Esophagus muscularis mucosa (tissue), 4 donors: ENCODE measurements around the gene SLC4A4. TPM values are rescaled to one million over a fixed set of nuclear protein-coding genes. Genes with fewer than 3 reads are reported as not detected.

Experiments
- DNase-seq: peaks from one replicate; pipeline ENCODE4 v3.0.0-alpha.2; 2017; ENCODE audit errors: extremely low spot score
- H3K27ac ChIP-seq, 4 donors: fragments of 200-600 bp; sonication (generic); replicated peaks in 1 of 4; 1 replicate in 3 of 4; 2 replicates in 1 of 4; pipeline ENCODE4 v1.5.1; 2016 to 2019; ENCODE audit warnings: mild to moderate bottlenecking in 1 of 4
- H3K27me3 ChIP-seq, 4 donors: fragments of 200-600 bp; sonication (generic); one replicate each; pipeline versions ENCODE4 v1.5.1 to v1.6.0; 2016 to 2019
- H3K36me3 ChIP-seq, 4 donors: fragments of 200-600 bp; sonication (generic); one replicate each; pipeline ENCODE4 v1.5.1; 2016 to 2019
- H3K4me1 ChIP-seq, 4 donors: fragments of 200-600 bp; sonication (generic); one replicate each; pipeline ENCODE4 v1.5.1; 2016 to 2019
- H3K4me3 ChIP-seq, 4 donors: fragments of 200-600 bp; sonication (generic); 1 replicate in 2 of 4; 2 replicates in 2 of 4; pipeline ENCODE4 v1.5.1; 2016 to 2019; ENCODE audit warnings: mild to moderate bottlenecking in 4 of 4, moderate library complexity in 1 of 4
- H3K9me3 ChIP-seq, 4 donors: fragments of 200-600 bp; sonication (generic); 1 replicate in 3 of 4; 2 replicates in 1 of 4; pipeline ENCODE4 v1.5.1; 2016 to 2019
- CTCF ChIP-seq, 3 experiments: fragments of 200-600 bp in 2 of 3; fragments of 450-650 bp in 1 of 3; sonication (generic) in 2 of 3; IDR thresholded peaks; one replicate each; pipeline ENCODE4 v1.5.1; 2017 to 2019; ENCODE audit warnings: antibody characterized with exemption in 3 of 3, mild to moderate bottlenecking in 2 of 3, moderate library complexity in 1 of 3
- EP300 ChIP-seq: sonication (generic); formaldehyde crosslinking; IDR thresholded peaks from one replicate; pipeline ENCODE4 v1.6.1; 2017; ENCODE audit warnings: antibody characterized with exemption
- POLR2A ChIP-seq: fragments of 450-650 bp; IDR thresholded peaks from one replicate; pipeline ENCODE4 v1.6.1; 2017; ENCODE audit warnings: antibody characterized with exemption, moderate library complexity, mild to moderate bottlenecking, low read depth
- POLR2AphosphoS5 ChIP-seq, 2 donors: sonication (generic); formaldehyde crosslinking; IDR thresholded peaks; one replicate each; pipeline ENCODE4 v1.6.1; 2017; ENCODE audit warnings: antibody characterized with exemption in 2 of 2
- WGBS: methylation state at CpG from one replicate; pipeline ENCODE4 v1.1.5; 2018; 5-methylcytosine and 5-hydroxymethylcytosine counted together
- intact Hi-C: fragments of 100-400 bp; cut with DNase I; formaldehyde crosslinking; loops from one replicate; pipeline ENCODE4 v1.15.1; 2023
- total RNA-seq, 4 donors: library from RNA; depleted of rRNA; stranded (reverse); fragments of >200 nt; gene quantifications; one replicate each; pipeline versions ENCODE4 v1.1.0 to v1.2.1, GENCODE V29; 2016

SLC4A4 gene
- total RNA-seq, 4 donors from 2014 or later: 1.2 to 4.8 (median 2.7) TPM

DNA sequence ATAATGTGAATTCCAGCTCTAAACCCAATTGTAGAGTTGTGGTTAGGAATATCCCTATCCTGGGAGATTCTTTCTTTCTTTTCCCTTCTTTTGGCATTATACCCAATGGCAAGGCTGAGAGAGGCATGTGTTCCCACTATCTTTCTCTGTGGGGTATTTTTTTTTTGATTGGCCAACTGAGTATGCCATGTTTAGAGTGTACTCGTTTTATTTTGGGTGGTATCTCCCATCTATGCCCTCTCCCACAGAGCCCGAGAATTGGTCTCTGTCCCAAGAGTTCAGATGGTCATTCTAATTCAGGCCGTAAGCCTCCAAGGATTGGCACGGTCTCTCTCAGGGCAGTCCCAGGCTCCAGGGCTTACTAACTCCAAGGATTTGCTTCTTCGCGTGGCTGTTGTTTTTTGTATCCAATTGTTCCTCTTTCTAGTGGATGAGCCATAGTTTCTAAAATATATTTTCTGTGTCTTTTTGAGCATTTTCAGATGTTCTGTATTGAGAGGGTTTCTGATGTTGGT, 198.8 kb downstream of the SLC4A4 start:
- H3K36me3 ChIP-seq: no peaks in the 10 kb centered on the region
- H3K27me3 ChIP-seq: no peaks in the 10 kb centered on the region
- H3K9me3 ChIP-seq: no peaks in the 10 kb centered on the region
- H3K4me1 ChIP-seq: no peaks in the 10 kb centered on the region
- DNase-seq: no peak
- intact Hi-C loops: no loop called here
- no peak for TF ChIP-seq CTCF (IDR thresholded peaks at IDR 0.05)
- TF ChIP-seq POLR2A: no peak
- TF ChIP-seq POLR2AphosphoS5 (IDR thresholded peaks at IDR 0.05): no peak
- TF ChIP-seq EP300: no peak
- H3K27ac ChIP-seq: no peak overlapping the region
- no peak overlapping the region for H3K4me3 ChIP-seq
- WGBS: 93% methylated on average over 6 of the region's 6 CpGs

GRCh38 chr4:71538528-71538927, 199.7 kb downstream of the SLC4A4 start:
- no peak for TF ChIP-seq CTCF (IDR thresholded peaks at IDR 0.05)
- TF ChIP-seq POLR2A: no peak
- TF ChIP-seq POLR2AphosphoS5 (IDR thresholded peaks at IDR 0.05): no peak
- Histone ChIP-seq H3K36me3 (no peaks in the 10 kb centered on the region), H3K9me3 (no peaks in the 10 kb centered on the region), H3K4me1 (no peaks in the 10 kb centered on the region), H3K27me3 (no peaks in the 10 kb centered on the region), H3K27ac (no peak overlapping the region), H3K4me3 (no peak overlapping the region)
- no peak for DNase-seq
- 79% methylated on average over 2 of the region's 2 CpGs for WGBS
- intact Hi-C loops: no loop called here

DNA sequence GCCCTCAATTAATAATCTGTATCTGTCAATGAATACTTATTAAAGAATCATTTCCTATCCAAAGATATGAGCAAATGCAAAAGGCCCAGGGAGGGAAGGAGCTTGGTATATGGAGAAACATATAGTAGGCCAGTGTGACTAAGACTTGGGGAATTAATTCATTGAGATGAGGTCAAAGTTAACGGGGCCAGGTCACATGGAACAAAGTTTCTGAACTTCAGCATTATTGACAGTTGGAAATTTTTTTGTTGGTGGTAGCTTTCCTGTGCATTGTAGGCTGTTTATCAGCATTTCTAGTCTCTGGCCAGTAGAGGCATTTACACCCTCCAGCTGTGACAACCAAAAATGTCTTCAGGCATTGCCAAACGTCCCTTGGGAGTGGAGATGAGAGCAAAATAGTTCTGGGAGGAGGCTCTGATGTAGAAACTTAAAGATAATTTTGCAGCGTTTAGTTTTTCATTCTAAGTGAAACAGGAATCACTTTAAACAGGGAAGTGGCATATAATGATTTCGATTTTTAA, 202.0 kb downstream of the SLC4A4 start:
- no peak overlapping the region for H3K27ac ChIP-seq
- intact Hi-C loops: no loop called here
- no peak overlapping the region for H3K4me3 ChIP-seq
- no peaks in the 10 kb centered on the region for H3K27me3 ChIP-seq
- WGBS: 69% methylated on average over 4 of the region's 4 CpGs
- H3K36me3 ChIP-seq: no peaks in the 10 kb centered on the region
- DNase-seq: no peak
- TF ChIP-seq CTCF (IDR thresholded peaks at IDR 0.05) (no peak), EP300 (no peak), POLR2AphosphoS5 (IDR thresholded peaks at IDR 0.05) (no peak), POLR2A (no peak)
- no peaks in the 10 kb centered on the region for H3K4me1 ChIP-seq
- H3K9me3 ChIP-seq: no peaks in the 10 kb centered on the region

DNA sequence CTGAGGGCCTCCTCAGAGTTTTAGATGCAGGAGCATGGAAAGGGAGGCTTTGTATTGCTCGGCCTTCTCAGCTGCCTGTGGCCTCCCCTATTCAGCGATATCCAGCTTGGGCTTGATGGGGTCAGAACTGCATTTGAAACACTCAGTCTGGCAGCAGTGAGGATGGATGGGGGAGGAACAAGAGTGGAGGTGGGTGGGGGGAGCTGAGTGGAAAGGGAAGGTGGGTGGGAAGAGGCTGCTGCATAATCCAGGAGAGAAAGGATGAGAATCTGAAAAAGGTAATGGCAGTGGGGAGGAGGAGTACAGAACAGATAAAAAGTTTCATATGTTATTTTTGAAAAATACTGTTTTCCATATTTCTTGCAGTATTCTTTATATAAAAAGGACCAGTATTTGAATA, 202.7 kb downstream of the SLC4A4 start:
- Histone ChIP-seq H3K27me3 (no peaks in the 10 kb centered on the region), H3K27ac (no peak overlapping the region), H3K36me3 (no peaks in the 10 kb centered on the region), H3K9me3 (no peaks in the 10 kb centered on the region), H3K4me3 (no peak overlapping the region), H3K4me1 (no peaks in the 10 kb centered on the region)
- TF ChIP-seq POLR2A (no peak), CTCF (IDR thresholded peaks at IDR 0.05) (no peak), POLR2AphosphoS5 (IDR thresholded peaks at IDR 0.05) (no peak), EP300 (no peak)
- intact Hi-C loops: no loop called here
- DNase-seq: no peak
- 95% methylated on average over 2 of the region's 2 CpGs for WGBS

DNA sequence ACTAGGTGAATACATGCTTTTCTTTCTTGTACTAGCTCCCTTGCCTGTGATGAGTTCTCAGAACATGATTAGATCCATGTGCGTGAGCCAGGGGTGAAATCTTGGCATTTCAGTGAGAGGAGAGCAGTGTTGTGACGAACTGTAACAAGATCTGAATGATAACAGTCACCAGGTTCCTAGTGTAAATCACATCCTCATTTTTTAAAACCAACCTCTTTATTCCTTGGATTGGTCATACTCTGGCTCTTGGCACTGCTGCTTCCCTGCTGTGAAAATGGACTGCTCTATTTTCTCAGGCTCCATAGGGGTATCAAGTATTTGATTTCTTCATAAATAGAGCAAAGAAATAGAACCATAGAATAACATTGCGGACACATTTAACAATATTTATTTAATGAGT, 206.3 kb downstream of the SLC4A4 start:
- Histone ChIP-seq H3K4me1 (peaks cover 0 to 11% (median 2%) of the 10 kb centered on the region in 4 donors), H3K27ac (no peak overlapping the region), H3K9me3 (no peaks in the 10 kb centered on the region), H3K36me3 (no peaks in the 10 kb centered on the region), H3K27me3 (no peaks in the 10 kb centered on the region), H3K4me3 (no peak overlapping the region)
- WGBS: 80% methylated on average over 3 of the region's 3 CpGs
- no peak for DNase-seq
- TF ChIP-seq POLR2A: no peak
- no peak for TF ChIP-seq CTCF (IDR thresholded peaks at IDR 0.05)
- TF ChIP-seq EP300: no peak
- TF ChIP-seq POLR2AphosphoS5 (IDR thresholded peaks at IDR 0.05): no peak
- intact Hi-C loops: no loop called here
